C4-2B (cell line): Measurements from ENCODE around the gene ZNF655.
"Not testable (repeated sequence)": the region's sequence is repeated elsewhere in the genome, so short reads cannot be mapped to it uniquely, and the experiment has no call there.

ENCODE experiments used
- ZFX ChIP-seq: fragments of 450-650 bp; IDR thresholded peaks from 2 replicates; pipeline ENCODE4 v1.6.1; 2017
- TF ChIP-seq, protein P1 (sequence below): fragments of 450-650 bp; conservative IDR thresholded peaks from 2 replicates; pipeline ENCODE4 v1.5.1; 2017; ENCODE audit warnings: mild to moderate bottlenecking

DNA sequence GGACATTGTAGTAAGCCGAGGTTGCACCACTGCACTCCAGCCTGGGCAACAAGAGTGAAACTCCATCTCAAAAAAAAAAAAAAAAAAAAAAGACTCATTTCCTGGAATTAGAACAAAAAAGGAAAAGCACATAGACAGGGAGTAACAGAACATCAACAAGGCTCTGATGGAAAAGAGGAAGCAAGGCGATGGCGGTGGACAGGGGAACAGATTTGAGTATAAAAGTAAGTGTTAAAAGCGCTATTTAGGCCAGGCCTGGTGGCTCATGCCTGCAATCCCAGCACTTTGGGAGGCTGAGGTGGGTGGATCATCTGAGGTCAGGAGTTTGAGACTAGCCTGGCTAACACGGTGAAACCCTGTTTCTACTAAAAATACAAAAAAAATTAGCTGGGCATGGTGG is 13.1 kb upstream of the ZNF655 start:
- TF ChIP-seq, protein P1, sequence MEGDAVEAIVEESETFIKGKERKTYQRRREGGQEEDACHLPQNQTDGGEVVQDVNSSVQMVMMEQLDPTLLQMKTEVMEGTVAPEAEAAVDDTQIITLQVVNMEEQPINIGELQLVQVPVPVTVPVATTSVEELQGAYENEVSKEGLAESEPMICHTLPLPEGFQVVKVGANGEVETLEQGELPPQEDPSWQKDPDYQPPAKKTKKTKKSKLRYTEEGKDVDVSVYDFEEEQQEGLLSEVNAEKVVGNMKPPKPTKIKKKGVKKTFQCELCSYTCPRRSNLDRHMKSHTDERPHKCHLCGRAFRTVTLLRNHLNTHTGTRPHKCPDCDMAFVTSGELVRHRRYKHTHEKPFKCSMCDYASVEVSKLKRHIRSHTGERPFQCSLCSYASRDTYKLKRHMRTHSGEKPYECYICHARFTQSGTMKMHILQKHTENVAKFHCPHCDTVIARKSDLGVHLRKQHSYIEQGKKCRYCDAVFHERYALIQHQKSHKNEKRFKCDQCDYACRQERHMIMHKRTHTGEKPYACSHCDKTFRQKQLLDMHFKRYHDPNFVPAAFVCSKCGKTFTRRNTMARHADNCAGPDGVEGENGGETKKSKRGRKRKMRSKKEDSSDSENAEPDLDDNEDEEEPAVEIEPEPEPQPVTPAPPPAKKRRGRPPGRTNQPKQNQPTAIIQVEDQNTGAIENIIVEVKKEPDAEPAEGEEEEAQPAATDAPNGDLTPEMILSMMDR = not testable (repeated sequence)
- not testable (repeated sequence) for TF ChIP-seq ZFX
